ENCODE results near the gene ACOT7.
A peak's percentile ranks its signal among the peaks of the same experiment; 100 is the strongest.

GRCh38 chr1:6259491-6260362 lies 133.8 kb downstream of the ACOT7 start:
- TF ChIP-seq POLR2A (IDR thresholded peaks at IDR 0.05) (peak; percentile 50), CTCF (IDR thresholded peaks at IDR 0.05) (no peak)

All from prostate gland (tissue), 2 donors.